Activated CD4-positive, alpha-beta T cell treated with anti-CD3 and anti-CD28 coated beads, Interleukin-2, amount 10 ng/mL, durations not matched to agents 24 days and 14 days (primary cell): Measurements from ENCODE around the gene INSYN1. TPM values are rescaled to one million over a fixed set of nuclear protein-coding genes. Genes with fewer than 3 reads are reported as not detected.

Source experiments
- DNase-seq: peaks from one replicate; pipeline ENCODE4 v3.0.0; 2022
- H3K27ac Mint-ChIP-seq: one replicate; pipeline ENCODE4 v1.8.0; 2022; ENCODE audit warnings: mild to moderate bottlenecking, mixed read lengths
- H3K27me3 Mint-ChIP-seq: one replicate; pipeline ENCODE4 v1.8.0; 2022; ENCODE audit warnings: mixed read lengths
- H3K36me3 Mint-ChIP-seq: one replicate; pipeline ENCODE4 v1.8.0; 2022; ENCODE audit warnings: low read depth, mild to moderate bottlenecking, mixed read lengths
- H3K4me1 Mint-ChIP-seq: one replicate; pipeline ENCODE4 v1.8.0; 2021; ENCODE audit warnings: mixed read lengths
- H3K4me3 Mint-ChIP-seq: one replicate; pipeline ENCODE4 v1.8.0; 2022; ENCODE audit warnings: mild to moderate bottlenecking, moderate library complexity, mixed read lengths
- H3K9me3 Mint-ChIP-seq: one replicate; pipeline ENCODE4 v1.8.0; 2021; ENCODE audit warnings: mixed read lengths
- intact Hi-C: fragments of 100-400 bp; cut with micrococcal nuclease; formaldehyde crosslinking; loops from one replicate; pipeline ENCODE4 v1.15.1; 2023
- total RNA-seq: library from RNA; stranded (reverse); gene quantifications from 2 replicates; pipeline ENCODE4 v1.2.3, GENCODE V29; 2022

The INSYN1 gene
- total RNA-seq, 1 donor from 2014 or later: not detected

DNA sequence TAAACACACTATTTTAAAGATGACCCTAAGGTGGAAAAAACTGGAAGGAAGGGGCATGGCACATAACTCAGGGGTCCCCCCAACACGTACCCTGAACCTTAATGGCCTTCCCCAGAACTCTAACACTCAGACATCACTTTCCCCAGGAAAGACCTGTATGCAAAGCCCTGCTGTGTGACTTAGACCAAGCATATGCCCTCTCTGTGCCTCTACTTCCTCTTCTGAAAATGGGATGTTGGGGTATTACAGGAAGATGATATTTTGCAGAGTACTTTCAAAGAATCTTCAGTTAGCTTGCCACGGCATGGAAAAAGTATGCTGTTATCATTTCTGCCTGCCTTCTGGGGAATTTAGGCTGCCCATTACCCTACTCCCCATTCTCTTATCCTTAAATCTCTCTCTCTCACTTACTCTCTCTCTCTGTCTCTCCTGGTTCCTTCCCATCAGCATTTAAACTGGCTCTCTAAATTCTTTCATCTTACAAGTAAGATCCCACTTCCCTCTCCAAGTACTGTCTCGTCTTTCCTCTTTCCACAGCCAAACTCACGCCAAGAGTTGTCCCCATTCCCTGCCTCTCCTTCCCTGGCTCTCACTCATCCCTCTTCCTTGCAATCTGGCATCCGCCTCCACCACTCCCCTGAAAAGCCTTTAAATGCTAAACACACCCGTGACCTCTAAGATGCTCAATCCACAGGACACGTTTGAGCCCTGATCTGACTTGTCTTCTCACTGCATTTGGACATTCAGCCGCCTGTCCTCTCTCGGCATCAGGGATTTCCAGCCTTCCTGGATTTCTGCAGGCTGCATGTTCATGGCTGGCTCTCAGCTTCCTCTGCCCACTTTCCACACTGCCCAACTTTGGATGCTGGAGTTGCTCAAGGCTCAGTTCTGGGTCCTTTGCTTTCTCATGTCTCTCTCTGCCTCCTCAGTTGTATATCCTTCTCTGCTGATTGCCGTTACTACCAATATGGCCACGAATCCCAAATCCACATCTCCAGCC, 7.5 kb upstream of the INSYN1 start:
- intact Hi-C loops: no loop called here
- H3K4me3 Mint-ChIP-seq: no peak overlapping the region

DNA sequence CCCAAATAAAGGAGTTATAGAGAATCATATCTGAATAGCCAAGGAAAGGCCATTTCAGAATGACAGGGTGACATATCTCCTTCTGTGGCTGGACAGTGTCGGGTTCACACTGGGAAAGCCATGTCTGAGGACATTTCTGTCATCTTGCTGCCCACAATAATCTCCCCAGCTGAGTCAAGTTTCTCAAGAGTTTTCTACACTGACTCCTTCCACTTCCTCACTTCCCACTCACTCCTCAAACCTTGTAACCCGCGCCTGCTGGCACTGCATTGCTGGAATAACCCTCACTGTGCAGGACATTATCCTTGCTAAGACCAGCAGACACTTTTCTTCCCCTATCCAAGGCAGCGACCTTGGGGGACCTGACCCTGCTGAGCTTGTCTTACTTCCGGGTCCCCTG, 5.3 kb upstream of the INSYN1 start:
- Mint-ChIP-seq H3K4me1 (no peaks in the 10 kb centered on the region), H3K9me3 (no peaks in the 10 kb centered on the region), H3K27me3 (peaks cover 36% of the 10 kb centered on the region), H3K36me3 (no peaks in the 10 kb centered on the region), H3K27ac (no peak overlapping the region), H3K4me3 (no peak overlapping the region)
- intact Hi-C loops: no loop called here
- DNase-seq: no peak

More for the DNA sequence above, 7.5 kb upstream of the INSYN1 start:
- Mint-ChIP-seq H3K27me3 (peaks cover 24% of the 10 kb centered on the region), H3K27ac (no peak overlapping the region), H3K36me3 (no peaks in the 10 kb centered on the region), H3K9me3 (no peaks in the 10 kb centered on the region), H3K4me1 (no peaks in the 10 kb centered on the region)
- DNase-seq: no peak

DNA sequence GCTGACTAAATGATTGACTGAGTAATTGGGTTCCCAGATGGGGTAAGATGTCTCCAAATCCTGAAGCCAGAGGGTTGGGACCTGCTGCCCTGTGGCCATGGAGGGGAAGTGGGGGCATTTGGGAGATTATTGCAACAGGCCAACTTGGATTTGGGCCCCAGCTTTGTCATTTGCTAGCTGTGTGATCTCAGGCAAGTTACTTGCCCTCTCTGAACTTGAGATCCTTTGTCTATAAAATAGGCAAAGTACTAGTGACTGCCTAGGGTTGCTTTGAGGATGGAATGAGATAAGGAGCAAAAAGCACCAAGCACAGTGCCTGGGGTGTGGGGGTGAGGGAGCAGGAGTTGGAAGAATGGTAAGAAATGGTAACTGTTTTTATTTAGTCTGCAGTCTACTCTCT, 4.4 kb upstream of the INSYN1 start:
- H3K9me3 Mint-ChIP-seq: no peaks in the 10 kb centered on the region
- H3K27me3 Mint-ChIP-seq: peaks cover 35% of the 10 kb centered on the region
- no peak overlapping the region for H3K4me3 Mint-ChIP-seq
- H3K4me1 Mint-ChIP-seq: no peaks in the 10 kb centered on the region
- H3K36me3 Mint-ChIP-seq: no peaks in the 10 kb centered on the region
- no peak overlapping the region for H3K27ac Mint-ChIP-seq
- DNase-seq: no peak
- intact Hi-C loops: no loop called here

DNA sequence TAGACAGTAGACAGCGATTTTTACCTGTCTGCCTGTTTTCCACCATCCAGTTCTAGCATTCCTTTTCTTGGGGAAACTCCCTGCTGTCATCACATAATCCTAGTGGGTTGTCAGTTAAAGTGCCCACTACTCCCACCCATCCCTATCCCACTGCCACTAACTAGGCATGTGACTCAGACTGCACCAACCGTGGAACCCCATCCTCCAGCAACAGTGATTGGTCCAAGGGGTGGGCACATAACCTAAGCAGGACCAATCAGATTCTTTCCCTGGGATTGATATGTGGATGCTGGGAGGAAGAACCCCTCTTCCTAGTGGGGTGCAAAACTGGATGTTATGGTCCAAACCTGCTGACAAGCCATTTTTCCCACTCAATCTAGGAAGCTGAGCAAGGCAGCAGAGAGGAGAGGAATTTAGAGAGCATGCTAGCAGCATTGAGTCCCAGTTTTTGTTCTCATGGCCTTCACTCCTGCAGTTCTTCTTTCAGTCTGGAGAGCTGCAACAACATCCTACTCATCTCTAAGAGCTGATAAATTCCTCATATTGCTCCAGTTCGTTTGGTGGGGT, 3.9 kb upstream of the INSYN1 start:
- H3K27me3 Mint-ChIP-seq: peaks cover 35% of the 10 kb centered on the region
- no peaks in the 10 kb centered on the region for H3K9me3 Mint-ChIP-seq
- no peak for DNase-seq
- intact Hi-C loops: no loop called here
- no peaks in the 10 kb centered on the region for H3K36me3 Mint-ChIP-seq
- H3K4me1 Mint-ChIP-seq: no peaks in the 10 kb centered on the region
- no peak overlapping the region for H3K27ac Mint-ChIP-seq
- no peak overlapping the region for H3K4me3 Mint-ChIP-seq

DNA sequence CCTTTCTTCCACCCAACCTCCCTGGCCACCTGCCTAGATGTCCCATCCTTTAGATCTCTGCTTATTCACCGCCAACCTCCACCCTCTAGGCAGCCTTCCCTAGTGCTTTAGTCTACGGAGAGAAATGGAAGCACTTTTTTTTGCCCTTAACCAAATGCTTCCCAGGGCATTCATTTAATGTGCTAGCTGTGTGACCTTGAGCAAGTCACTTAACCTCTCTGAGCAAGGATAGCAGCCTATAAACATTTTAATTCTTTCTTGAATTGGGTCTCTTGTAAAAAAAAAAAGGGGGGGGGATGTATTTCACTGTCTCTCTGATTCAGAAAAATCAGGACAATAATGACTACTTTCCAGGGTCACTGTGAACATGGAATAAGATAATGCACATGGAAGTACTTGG, 3.2 kb upstream of the INSYN1 start:
- Mint-ChIP-seq H3K27me3 (peaks cover 36% of the 10 kb centered on the region), H3K36me3 (no peaks in the 10 kb centered on the region), H3K9me3 (no peaks in the 10 kb centered on the region), H3K4me3 (no peak overlapping the region), H3K4me1 (no peaks in the 10 kb centered on the region), H3K27ac (no peak overlapping the region)
- intact Hi-C loops: no loop called here
- no peak for DNase-seq

DNA sequence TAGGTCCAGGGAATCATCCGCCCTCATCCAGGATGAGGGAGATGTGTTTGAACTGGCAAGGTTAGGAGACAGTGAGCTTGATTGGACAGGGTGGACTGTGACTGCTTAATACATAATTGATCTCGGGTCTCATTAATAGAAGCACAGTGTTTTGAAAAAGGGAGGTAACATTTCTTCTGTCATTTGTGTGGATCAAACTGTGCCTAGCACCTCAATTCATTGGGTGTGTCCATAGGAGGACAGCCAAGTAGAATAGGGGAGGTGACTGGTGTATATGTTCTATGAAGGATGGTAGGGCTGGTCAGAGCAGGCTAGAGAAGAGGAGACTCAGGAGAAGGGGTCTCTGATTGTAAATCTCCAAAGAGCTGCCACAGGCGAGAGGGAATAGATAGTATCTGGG, 2.8 kb upstream of the INSYN1 start:
- Mint-ChIP-seq H3K36me3 (no peaks in the 10 kb centered on the region), H3K4me3 (no peak overlapping the region), H3K4me1 (no peaks in the 10 kb centered on the region), H3K27ac (no peak overlapping the region), H3K27me3 (peaks cover 38% of the 10 kb centered on the region), H3K9me3 (no peaks in the 10 kb centered on the region)
- intact Hi-C loops: no loop called here
- DNase-seq: no peak

DNA sequence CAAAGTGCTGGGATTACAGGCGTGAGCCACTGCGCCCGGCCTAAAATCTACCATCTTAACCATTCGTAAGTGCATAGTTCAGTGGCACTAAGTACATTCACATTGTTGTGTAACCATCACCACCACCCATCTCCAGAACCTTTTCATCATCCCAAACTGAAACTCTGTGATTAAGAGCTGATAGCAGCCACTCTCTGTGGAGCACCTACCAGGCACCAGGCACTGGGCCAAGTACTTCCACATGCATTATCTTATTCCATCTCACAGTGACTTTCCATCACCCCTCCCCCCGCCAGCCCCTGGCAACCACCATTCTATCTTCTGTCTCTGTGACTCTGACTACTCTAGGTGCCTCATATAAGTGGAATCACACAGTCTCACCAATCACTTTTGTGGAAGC, 2.3 kb upstream of the INSYN1 start:
- H3K4me3 Mint-ChIP-seq: no peak overlapping the region
- H3K4me1 Mint-ChIP-seq: no peaks in the 10 kb centered on the region
- peaks cover 38% of the 10 kb centered on the region for H3K27me3 Mint-ChIP-seq
- H3K9me3 Mint-ChIP-seq: no peaks in the 10 kb centered on the region
- H3K27ac Mint-ChIP-seq: no peak overlapping the region
- H3K36me3 Mint-ChIP-seq: no peaks in the 10 kb centered on the region
- no peak for DNase-seq
- intact Hi-C loops: no loop called here

DNA sequence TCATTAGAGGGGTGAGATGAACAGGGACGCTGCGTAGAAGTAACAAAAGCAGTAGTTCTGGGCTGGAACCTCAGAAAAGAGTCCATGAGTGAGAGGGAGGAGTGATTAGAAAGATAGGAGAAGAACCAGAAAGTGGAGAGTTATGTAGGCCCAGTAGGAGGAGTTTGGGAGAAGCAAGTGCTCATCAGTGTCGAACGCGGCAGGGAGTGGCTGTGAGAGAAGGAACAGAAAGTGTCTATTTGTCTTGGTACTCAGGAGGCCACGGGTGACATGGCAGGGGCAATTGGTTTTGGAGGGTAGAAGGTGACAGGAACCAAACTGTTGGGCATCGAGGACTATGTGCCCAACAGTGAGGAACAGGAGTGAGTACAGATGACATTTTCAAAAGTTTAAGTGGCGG, 1.3 kb upstream of the INSYN1 start:
- intact Hi-C loops: no loop called here
- Mint-ChIP-seq H3K4me1 (no peaks in the 10 kb centered on the region), H3K36me3 (no peaks in the 10 kb centered on the region), H3K27me3 (peaks cover 46% of the 10 kb centered on the region), H3K4me3 (no peak overlapping the region), H3K27ac (no peak overlapping the region), H3K9me3 (no peaks in the 10 kb centered on the region)
- no peak for DNase-seq

DNA sequence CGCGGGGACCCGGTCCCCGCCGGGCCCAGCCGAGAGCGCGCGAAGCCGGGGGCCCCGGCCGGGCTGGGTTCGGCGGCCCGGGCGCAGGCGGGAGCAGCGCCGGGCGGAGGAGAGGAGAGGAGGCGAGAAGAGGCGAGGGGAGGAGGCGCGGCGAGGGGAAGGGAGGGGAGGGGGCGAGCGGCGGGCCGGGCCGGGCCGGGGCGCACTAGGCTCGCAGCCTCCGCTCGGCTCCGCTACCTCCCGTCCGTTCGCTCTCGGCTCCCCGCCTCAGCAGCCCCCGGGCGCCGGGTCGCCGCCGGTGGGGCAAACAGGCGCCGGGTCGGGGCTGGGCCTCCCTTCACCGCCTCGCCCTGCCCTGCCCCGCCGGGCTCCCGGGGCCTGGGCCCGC, 351 bp downstream of the INSYN1 start:
- DNase-seq: no peak
- Mint-ChIP-seq H3K36me3 (no peaks in the 10 kb centered on the region), H3K27me3 (peaks cover 48% of the 10 kb centered on the region)

DNA sequence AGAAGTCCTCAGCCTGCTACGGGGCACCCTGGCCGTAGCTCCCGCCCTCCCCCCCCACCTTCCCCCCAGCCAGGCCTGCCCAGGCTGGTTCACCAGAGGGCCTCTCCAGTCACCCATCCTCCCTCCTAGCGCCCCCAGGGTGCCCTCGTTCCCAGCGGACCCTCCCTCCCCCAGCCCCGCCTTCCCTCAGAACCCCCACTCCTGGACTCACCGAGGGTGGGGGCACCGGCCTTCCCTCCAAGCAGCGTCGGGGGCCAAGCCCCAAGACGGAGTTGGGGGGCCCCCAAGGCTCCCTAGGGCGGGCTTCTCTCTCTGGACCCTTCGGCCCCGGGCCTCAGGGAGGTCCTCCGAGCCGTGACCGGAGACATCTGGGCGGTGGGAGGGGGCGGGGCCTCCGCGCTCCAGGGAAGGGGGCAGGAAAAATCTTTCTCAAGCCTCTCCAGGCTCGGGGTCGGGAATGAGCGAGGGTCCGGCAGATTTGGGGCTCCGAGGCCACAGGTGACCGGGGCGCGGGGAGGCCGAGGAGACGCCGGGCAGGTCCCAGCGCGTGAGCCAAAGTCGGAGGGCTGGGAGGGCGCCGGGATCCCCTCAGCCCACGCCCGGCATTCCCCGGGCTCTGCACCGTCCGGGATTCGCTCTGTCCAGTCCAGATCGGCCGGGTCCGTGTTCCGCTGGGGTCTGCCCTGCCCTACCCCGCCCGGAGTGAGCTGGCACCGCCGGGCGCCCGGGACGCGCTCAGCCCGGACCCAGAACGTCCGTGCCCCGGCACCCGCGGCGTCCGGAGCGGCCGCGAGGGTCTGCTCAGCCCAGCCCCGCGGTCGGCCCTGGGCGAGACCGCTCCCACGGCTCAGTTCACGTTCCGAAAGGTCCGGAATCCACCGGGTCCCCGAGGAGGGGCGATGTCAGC, 999 bp downstream of the INSYN1 start:
- Mint-ChIP-seq H3K9me3 (no peaks in the 10 kb centered on the region), H3K36me3 (no peaks in the 10 kb centered on the region), H3K27ac (no peak overlapping the region), H3K27me3 (peaks cover 49% of the 10 kb centered on the region), H3K4me1 (no peaks in the 10 kb centered on the region), H3K4me3 (no peak overlapping the region)
- no peak for DNase-seq
- intact Hi-C loops: no loop called here

More for the DNA sequence above, 351 bp downstream of the INSYN1 start:
- Mint-ChIP-seq H3K4me3 (no peak overlapping the region), H3K9me3 (no peaks in the 10 kb centered on the region), H3K4me1 (no peaks in the 10 kb centered on the region), H3K27ac (no peak overlapping the region)
- intact Hi-C loops: no loop called here

DNA sequence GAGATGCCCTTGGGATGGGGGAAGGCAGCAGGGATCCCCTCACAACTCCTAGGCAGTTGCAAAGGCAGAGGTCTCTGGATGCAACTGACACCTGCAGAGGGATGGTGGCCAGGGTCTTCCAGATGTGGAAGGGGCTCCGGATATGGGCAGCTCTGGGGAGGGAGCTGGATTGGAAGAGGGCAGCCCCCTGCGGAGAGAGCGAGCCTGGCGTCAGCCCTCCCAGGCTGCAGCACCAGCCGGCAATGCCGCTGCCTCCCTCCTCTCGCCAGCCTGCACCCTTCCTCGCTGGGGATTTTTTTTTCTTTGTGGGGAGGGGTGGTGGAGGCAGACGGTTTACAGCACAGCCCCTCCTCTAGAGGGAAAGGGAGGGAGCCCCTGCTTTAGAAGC, 1.6 kb downstream of the INSYN1 start:
- H3K4me1 Mint-ChIP-seq: no peaks in the 10 kb centered on the region
- H3K27me3 Mint-ChIP-seq: peaks cover 48% of the 10 kb centered on the region
- no peaks in the 10 kb centered on the region for H3K36me3 Mint-ChIP-seq
- no peak overlapping the region for H3K4me3 Mint-ChIP-seq
- no peak for DNase-seq
- intact Hi-C loops: no loop called here
- no peak overlapping the region for H3K27ac Mint-ChIP-seq
- no peaks in the 10 kb centered on the region for H3K9me3 Mint-ChIP-seq

DNA sequence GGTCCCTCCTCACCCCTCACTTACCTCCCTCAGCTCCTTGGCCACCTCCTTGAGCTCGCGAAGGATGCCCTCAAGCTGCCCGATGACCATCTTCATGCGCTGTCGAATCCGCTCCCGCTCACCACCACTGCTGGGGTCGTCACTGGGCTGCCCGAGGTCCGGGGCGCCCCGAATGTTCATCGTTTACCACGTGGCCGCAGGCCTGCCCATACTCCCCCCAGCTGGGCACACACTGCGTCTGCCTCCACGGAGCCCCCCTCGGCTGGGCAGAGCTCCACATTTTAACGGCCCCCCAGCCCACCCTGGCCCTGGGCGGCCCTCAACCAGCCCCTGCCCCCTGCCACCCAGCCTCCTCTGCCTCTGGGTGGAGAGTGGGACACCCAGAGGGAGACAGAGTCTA, 2.2 kb downstream of the INSYN1 start:
- Mint-ChIP-seq H3K27me3 (peaks cover 44% of the 10 kb centered on the region), H3K9me3 (no peaks in the 10 kb centered on the region)
- intact Hi-C loops: no loop called here

DNA sequence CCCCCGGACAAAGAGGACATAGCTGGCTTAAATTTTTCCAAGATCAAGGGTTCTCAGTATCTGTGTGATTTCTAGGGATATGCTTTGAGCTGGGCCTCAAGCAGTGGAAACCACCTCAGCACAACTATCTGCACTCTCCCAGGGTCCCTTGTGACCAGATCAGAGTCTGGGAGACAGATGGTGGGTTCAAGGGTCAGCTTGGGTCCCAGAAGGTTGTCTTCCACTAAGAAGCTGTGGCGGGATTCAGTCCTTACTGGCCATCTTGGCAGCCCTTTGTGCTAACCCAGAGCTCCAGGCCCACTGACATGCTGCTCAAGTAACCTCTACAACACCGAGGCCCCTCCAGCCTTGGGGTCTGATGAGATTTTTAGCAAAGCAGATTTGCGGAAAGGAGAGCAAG, 2.7 kb downstream of the INSYN1 start:
- Mint-ChIP-seq H3K36me3 (no peaks in the 10 kb centered on the region), H3K9me3 (no peaks in the 10 kb centered on the region), H3K27me3 (peaks cover 39% of the 10 kb centered on the region), H3K4me3 (no peak overlapping the region), H3K4me1 (no peaks in the 10 kb centered on the region), H3K27ac (no peak overlapping the region)
- intact Hi-C loops: no loop called here
- DNase-seq: no peak

More for the DNA sequence above, 2.2 kb downstream of the INSYN1 start:
- Mint-ChIP-seq H3K4me3 (no peak overlapping the region), H3K36me3 (no peaks in the 10 kb centered on the region), H3K4me1 (no peaks in the 10 kb centered on the region), H3K27ac (no peak overlapping the region)
- DNase-seq: no peak

DNA sequence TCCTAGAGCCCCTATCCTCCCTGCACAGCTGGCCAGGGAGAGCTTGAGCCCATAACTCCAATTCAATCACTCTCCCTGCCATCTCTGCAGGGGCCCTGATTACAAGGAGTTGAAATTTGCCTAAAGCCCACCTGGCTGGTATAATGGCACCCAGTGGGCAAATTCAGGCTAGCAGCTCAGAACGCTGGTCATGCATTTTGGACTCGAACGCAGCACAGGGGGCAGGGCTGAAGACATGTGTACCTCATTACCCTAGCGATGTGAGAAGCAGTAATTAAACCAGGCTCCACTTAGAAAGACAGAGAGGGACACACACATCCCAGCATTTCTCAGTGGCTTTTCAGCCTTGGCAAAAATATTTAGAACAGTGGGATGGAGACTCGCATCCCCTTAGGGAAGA, 3.2 kb downstream of the INSYN1 start:
- Mint-ChIP-seq H3K36me3 (no peaks in the 10 kb centered on the region), H3K27ac (no peak overlapping the region), H3K4me3 (no peak overlapping the region), H3K4me1 (no peaks in the 10 kb centered on the region), H3K9me3 (no peaks in the 10 kb centered on the region), H3K27me3 (peaks cover 38% of the 10 kb centered on the region)
- DNase-seq: no peak
- intact Hi-C loops: no loop called here
